Pancreas (tissue), 10 donors: ENCODE results near the gene CATSPER4. TPM values are rescaled to one million over a fixed set of nuclear protein-coding genes. Genes with fewer than 3 reads are reported as not detected.

Experiments
- ATAC-seq, 4 donors: fragments of 200-7000 bp; cut with Tn5 transposase; one replicate each; pipeline versions ENCODE4 v1.8.0 to v1.9.1; 2020; ENCODE audit warnings: mild to moderate bottlenecking in 4 of 4, moderate library complexity in 4 of 4
- DNase-seq, 6 donors: peaks; one replicate each; pipeline ENCODE4 v3.0.0-alpha.2; 2020
- FAIRE-seq: peaks from 2 replicates; lab custom pipeline; 2012; peaks lifted over from hg19 to GRCh38; lab: Jason Lieb, UNC
- H3K27ac ChIP-seq, 4 donors: fragments of 200-600 bp; sonication (generic); 1 replicate in 3 of 4; 2 replicates in 1 of 4; pipeline versions ENCODE4 v1.5.0 to v1.8.0; 2020
- H3K27me3 ChIP-seq, 4 donors: fragments of 200-600 bp; one replicate each; pipeline ENCODE4 v1.8.0; 2021
- H3K36me3 ChIP-seq, 3 donors: fragments of 200-600 bp; sonication (generic) in 1 of 3; one replicate each; pipeline versions ENCODE4 v1.5.0 to v1.8.0; 2020 to 2021
- H3K4me1 ChIP-seq, 3 donors: fragments of 200-600 bp; one replicate each; pipeline ENCODE4 v1.8.0; 2021
- H3K4me3 ChIP-seq, 4 donors: fragments of 200-600 bp; sonication (generic) in 2 of 4; one replicate each; pipeline versions ENCODE4 v1.5.0 to v1.8.0; 2020 to 2021
- H3K9me3 ChIP-seq, 4 donors: fragments of 200-600 bp; one replicate each; pipeline ENCODE4 v1.8.0; 2021
- WGBS, 2 donors: extraction: QIAGEN DNeasy Blood & Tissue Kit; methylation state at CpG; one replicate each; pipeline ENCODE4 v1.1.7; 2013; 5-methylcytosine and 5-hydroxymethylcytosine counted together
- intact Hi-C, 3 donors: fragments of 100-400 bp; cut with DNase I; formaldehyde crosslinking; loops; one replicate each; pipeline versions ENCODE4 v1.11.1 to v1.14.2; 2022
- polyA plus RNA-seq, 2 donors: library from polyadenylated mRNA; stranded (reverse); fragments of 200-250 nt; gene quantifications; one replicate each; pipeline ENCODE4 v1.2.3, GENCODE V29; 2013
- total RNA-seq, 6 donors: library from RNA; stranded (reverse); fragmentation: NEBNext Ultra II Directional in 4 of 6; extraction: Animal tissue kit (Norgen Biotek cat#: 25700) in 4 of 6; gene quantifications; one replicate each; pipeline versions ENCODE4 v1.2.1 to v1.2.4, GENCODE V29; 2021 to 2023
- TF ChIP-seq, protein P1 (sequence below), 4 donors: fragments of 200-600 bp; sonication (generic) in 3 of 4; IDR thresholded peaks; one replicate each; pipeline versions ENCODE4 v1.5.0 to v1.8.0; 2021; ENCODE audit warnings: antibody characterized with exemption in 4 of 4
- donor health status: healthy with polysubstance abuse.
- donor health status: DM: no; HTN: no; CAD: no; lungs with moderate emphysema.
- donor health status: DM: no; HTN: no; CAD: no.
- donor health status: control.
- donor health status: control.
- donor health status: Bipolar disorder and iron deficiency.
- donor health status: DM: yes; HTN: yes; CAD: no.
- donor health status: DM: no; HTN: no; CAD: no.
- donor health status: DM: no; HTN: no; CAD: no.
- donor health status: DM: yes; HTN: yes; CAD: no.

CATSPER4 gene
- total and polyA plus RNA-seq, 8 donors, result 0.09 TPM; not detected in 7

- H3K4me1 ChIP-seq, result peaks cover 0 to 7% (median 0%) of the 10 kb centered on the region in 3 donors
- DNase-seq, result peak in 1 of 6 donors; percentile 20
- intact Hi-C loops, result loop anchor here in 1 of 3 donors (10.0 kb wide), 1 partner anchor 60 kb away; the partner anchor contains the start of genes CNKSR1 and ZNF593OS
- TF ChIP-seq, protein P1, sequence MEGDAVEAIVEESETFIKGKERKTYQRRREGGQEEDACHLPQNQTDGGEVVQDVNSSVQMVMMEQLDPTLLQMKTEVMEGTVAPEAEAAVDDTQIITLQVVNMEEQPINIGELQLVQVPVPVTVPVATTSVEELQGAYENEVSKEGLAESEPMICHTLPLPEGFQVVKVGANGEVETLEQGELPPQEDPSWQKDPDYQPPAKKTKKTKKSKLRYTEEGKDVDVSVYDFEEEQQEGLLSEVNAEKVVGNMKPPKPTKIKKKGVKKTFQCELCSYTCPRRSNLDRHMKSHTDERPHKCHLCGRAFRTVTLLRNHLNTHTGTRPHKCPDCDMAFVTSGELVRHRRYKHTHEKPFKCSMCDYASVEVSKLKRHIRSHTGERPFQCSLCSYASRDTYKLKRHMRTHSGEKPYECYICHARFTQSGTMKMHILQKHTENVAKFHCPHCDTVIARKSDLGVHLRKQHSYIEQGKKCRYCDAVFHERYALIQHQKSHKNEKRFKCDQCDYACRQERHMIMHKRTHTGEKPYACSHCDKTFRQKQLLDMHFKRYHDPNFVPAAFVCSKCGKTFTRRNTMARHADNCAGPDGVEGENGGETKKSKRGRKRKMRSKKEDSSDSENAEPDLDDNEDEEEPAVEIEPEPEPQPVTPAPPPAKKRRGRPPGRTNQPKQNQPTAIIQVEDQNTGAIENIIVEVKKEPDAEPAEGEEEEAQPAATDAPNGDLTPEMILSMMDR (IDR thresholded peaks at IDR 0.05), result no peak
- no peaks in the 10 kb centered on the region for H3K27me3 ChIP-seq
- H3K9me3 ChIP-seq, result no peaks in the 10 kb centered on the region
- 1% methylated on average over 30 of the region's 30 CpGs for WGBS, 2 donors
- H3K27ac ChIP-seq, result peak overlapping the region; percentile 75 to 88 (median 81)
- ATAC-seq, result peak in 2 of 4 donors; percentile 2
- H3K36me3 ChIP-seq, result no peaks in the 10 kb centered on the region
- no peak for FAIRE-seq
- peak overlapping the region; percentile 50 to 82 (median 62) for H3K4me3 ChIP-seq
Observed at GRCh38 chr1:26234644-26235370, 44.4 kb downstream of the CATSPER4 start.

DNA sequence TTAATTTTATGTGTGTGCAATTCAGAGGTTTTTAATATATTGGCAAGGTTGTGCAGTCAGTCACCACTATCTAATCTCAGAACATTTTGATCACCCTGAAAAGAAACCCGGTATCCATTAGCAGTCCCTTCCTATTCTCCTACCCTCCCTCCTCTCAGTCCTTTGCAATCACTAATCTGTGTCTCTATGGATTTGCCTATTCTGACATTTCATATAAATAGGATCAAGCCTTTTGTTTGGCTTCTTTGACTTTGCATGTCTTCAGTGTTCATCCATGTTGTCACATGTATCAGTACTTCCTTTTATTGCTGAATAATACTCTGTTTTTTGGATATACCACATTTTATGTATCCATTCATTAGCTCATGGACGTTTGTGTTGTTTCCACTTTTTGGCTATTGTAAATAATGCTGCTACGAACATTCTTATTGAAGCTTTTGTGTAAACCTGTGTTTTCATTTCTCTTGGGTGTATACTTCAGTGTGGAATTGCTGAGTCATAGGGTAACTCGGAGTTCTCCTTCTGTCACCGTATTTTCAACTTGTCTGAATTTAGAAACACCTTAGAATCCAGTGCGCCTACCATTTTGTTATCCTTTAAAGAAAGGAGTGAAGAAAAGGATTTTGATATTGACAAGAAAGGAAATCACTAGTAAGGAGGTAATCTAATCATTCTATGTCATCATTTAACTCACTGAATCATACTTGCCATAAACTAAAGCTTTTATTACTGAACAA lies 47.0 kb downstream of the CATSPER4 start:
- H3K27ac ChIP-seq, result no peak overlapping the region
- FAIRE-seq (no peak), DNase-seq (no peak), ATAC-seq (no peak)
- intact Hi-C loops, result loop anchor here in 1 of 3 donors (10.0 kb wide), 1 partner anchor 63 kb away; the partner anchor contains the start of genes CNKSR1 and ZNF593OS
- 54 to 67% methylated on average over 6 of the region's 6 CpGs for WGBS, 2 donors
- H3K9me3 ChIP-seq, result no peaks in the 10 kb centered on the region
- no peaks in the 10 kb centered on the region for H3K36me3 ChIP-seq
- TF ChIP-seq, protein P1 (IDR thresholded peaks at IDR 0.05), result no peak
- no peak overlapping the region for H3K4me3 ChIP-seq
- H3K4me1 ChIP-seq, result peaks cover 0 to 7% (median 0%) of the 10 kb centered on the region in 3 donors
- H3K27me3 ChIP-seq, result no peaks in the 10 kb centered on the region

- H3K27ac ChIP-seq, result no peak overlapping the region
- no peaks in the 10 kb centered on the region for H3K9me3 ChIP-seq
- TF ChIP-seq, protein P1 (IDR thresholded peaks at IDR 0.05), result no peak
- intact Hi-C loops, result loop anchor here in 1 of 3 donors (10.0 kb wide), 1 partner anchor 65 kb away; the partner anchor contains the start of genes CNKSR1 and ZNF593OS
- no peak overlapping the region for H3K4me3 ChIP-seq
- H3K36me3 ChIP-seq, result no peaks in the 10 kb centered on the region
- 86 to 87% methylated on average over 4 of the region's 4 CpGs for WGBS, 2 donors
- ATAC-seq, result no peak
- no peaks in the 10 kb centered on the region for H3K27me3 ChIP-seq
- no peak for FAIRE-seq
- DNase-seq, result no peak
- peaks cover 0 to 6% (median 0%) of the 10 kb centered on the region in 3 donors for H3K4me1 ChIP-seq
Observed at GRCh38 chr1:26239936-26240335, 49.5 kb downstream of the CATSPER4 start.

Other genes starting within 250 kb of the CATSPER4 start
- 10 to 100 TPM; 11.0 to 19.0 (median 13.7) TPM for gene PAFAH2, start 192.5 kb upstream of the CATSPER4 start, total RNA-seq
- 10 to 100 TPM; 16.2 to 20.9 TPM for gene PAFAH2, start 192.5 kb upstream of the CATSPER4 start, polyA plus RNA-seq
- under 1 TPM; 0.04 to 0.25 (median 0.13) TPM for gene EXTL1, start 168.8 kb upstream of the CATSPER4 start, total RNA-seq
- under 1 TPM; 0.21 to 0.34 TPM for gene EXTL1, start 168.8 kb upstream of the CATSPER4 start, polyA plus RNA-seq
- gene SLC30A2, start 144.5 kb upstream of the CATSPER4 start, total RNA-seq, result 100 to 1,000 TPM in 1 of 6 donors, 10 to 100 TPM in 5; 27.0 to 142 (median 56.4) TPM
- 10 to 100 TPM; 24.1 to 42.4 TPM for gene SLC30A2, start 144.5 kb upstream of the CATSPER4 start, polyA plus RNA-seq
- gene TRIM63, start 123.0 kb upstream of the CATSPER4 start, total RNA-seq, result under 1 TPM in 4 of 6 donors, not detected in 2; 0.09 to 0.35 (median 0.33) TPM
- under 1 TPM; 0.15 to 0.52 TPM for gene TRIM63, start 123.0 kb upstream of the CATSPER4 start, polyA plus RNA-seq
- gene PDIK1L, start 78.8 kb upstream of the CATSPER4 start, total RNA-seq, result 10 to 100 TPM in 1 of 6 donors, 1 to 10 TPM in 5; 5.9 to 12.1 (median 6.6) TPM
- 1 to 10 TPM; 1.7 to 3.6 TPM for gene PDIK1L, start 78.8 kb upstream of the CATSPER4 start, polyA plus RNA-seq
- gene FAM110D, start 31.5 kb upstream of the CATSPER4 start, total RNA-seq, result 1 to 10 TPM in 4 of 6 donors, under 1 TPM in 2; 0.79 to 1.7 (median 1.1) TPM
- gene FAM110D, start 31.5 kb upstream of the CATSPER4 start, polyA plus RNA-seq, result 1 to 10 TPM; 2.6 to 3.5 TPM
- gene C1orf232, start 21.6 kb upstream of the CATSPER4 start, total RNA-seq, result not detected
- not detected for gene C1orf232, start 21.6 kb upstream of the CATSPER4 start, polyA plus RNA-seq
- gene ZNF593, start 20.7 kb upstream of the CATSPER4 start, total RNA-seq, result 10 to 100 TPM; 18.4 to 36.7 (median 22.1) TPM
- 10 to 100 TPM; 69.9 to 80.7 TPM for gene ZNF593, start 20.7 kb upstream of the CATSPER4 start, polyA plus RNA-seq
- not detected for gene ZNF593OS, start 18.8 kb upstream of the CATSPER4 start, total RNA-seq
- under 1 TPM; 0.35 to 0.68 TPM for gene ZNF593OS, start 18.8 kb upstream of the CATSPER4 start, polyA plus RNA-seq
- 10 to 100 TPM; 11.3 to 20.8 (median 14.9) TPM for gene CNKSR1, start 13.1 kb upstream of the CATSPER4 start, total RNA-seq
- gene CNKSR1, start 13.1 kb upstream of the CATSPER4 start, polyA plus RNA-seq, result 10 to 100 TPM; 46.8 to 48.5 TPM
- 1 to 10 TPM; 2.7 to 6.6 (median 3.7) TPM for gene CEP85, start 43.6 kb downstream of the CATSPER4 start, total RNA-seq
- gene CEP85, start 43.6 kb downstream of the CATSPER4 start, polyA plus RNA-seq, result 1 to 10 TPM; 2.9 to 5.6 TPM
- 10 to 100 TPM; 29.1 to 84.2 (median 48.8) TPM for gene SH3BGRL3, start 89.5 kb downstream of the CATSPER4 start, total RNA-seq
- 100 to 1,000 TPM in 1 of 2 donors, 10 to 100 TPM in 1; 61.0 to 109 TPM for gene SH3BGRL3, start 89.5 kb downstream of the CATSPER4 start, polyA plus RNA-seq
- gene UBXN11, start 116.0 kb downstream of the CATSPER4 start, total RNA-seq, result 10 to 100 TPM in 4 of 6 donors, 1 to 10 TPM in 2; 8.7 to 15.9 (median 11.5) TPM
- 10 to 100 TPM; 44.0 to 61.6 TPM for gene UBXN11, start 116.0 kb downstream of the CATSPER4 start, polyA plus RNA-seq
- gene CD52, start 127.4 kb downstream of the CATSPER4 start, total RNA-seq, result 10 to 100 TPM in 1 of 6 donors, 1 to 10 TPM in 4, under 1 TPM in 1; 0.98 to 13.0 (median 2.5) TPM
- 1 to 10 TPM; 4.0 to 4.3 TPM for gene CD52, start 127.4 kb downstream of the CATSPER4 start, polyA plus RNA-seq
- 1 to 10 TPM in 1 of 6 donors, under 1 TPM in 5; 0.12 to 1.3 (median 0.38) TPM for gene CRYBG2, start 163.5 kb downstream of the CATSPER4 start, total RNA-seq
- 1 to 10 TPM in 1 of 2 donors, under 1 TPM in 1; 0.73 to 2.0 TPM for gene CRYBG2, start 163.5 kb downstream of the CATSPER4 start, polyA plus RNA-seq
- gene ZNF683, start 182.1 kb downstream of the CATSPER4 start, total RNA-seq, result under 1 TPM in 3 of 6 donors, not detected in 3; 0.12 to 0.47 (median 0.14) TPM
- under 1 TPM in 1 of 2 donors, not detected in 1; 0.40 TPM for gene ZNF683, start 182.1 kb downstream of the CATSPER4 start, polyA plus RNA-seq
- 1 to 10 TPM in 1 of 6 donors, not detected in 5; 1.2 TPM for gene LIN28A, start 220.2 kb downstream of the CATSPER4 start, total RNA-seq
- not detected for gene LIN28A, start 220.2 kb downstream of the CATSPER4 start, polyA plus RNA-seq
- gene DHDDS, start 241.7 kb downstream of the CATSPER4 start, total RNA-seq, result 10 to 100 TPM; 15.0 to 24.5 (median 19.8) TPM
- gene DHDDS, start 241.7 kb downstream of the CATSPER4 start, polyA plus RNA-seq, result 10 to 100 TPM; 19.2 to 19.9 TPM